MM.1S (cell line): ENCODE measurements around the gene NATD1.

Experiments
- DNase-seq: peaks from one replicate; pipeline ENCODE4 v3.0.0-alpha.2; 2015
- H2AFZ ChIP-seq: fragments of 300-600 bp; sonication (generic); 2 replicates; pipeline ENCODE4 v1.6.0; 2016; ENCODE audit warnings: antibody characterized with exemption, low read length
- H3F3A ChIP-seq: fragments of 300-600 bp; sonication (generic); 2 replicates; pipeline ENCODE4 v1.6.1; 2016; ENCODE audit warnings: mild to moderate bottlenecking, antibody characterized with exemption, low read length, moderate library complexity, mixed read lengths; ENCODE audit not compliant: insufficient read depth
- H3K27ac ChIP-seq: fragments of 300-600 bp; sonication (generic); 2 replicates; pipeline ENCODE4 v1.5.1; 2016; ENCODE audit warnings: mild to moderate bottlenecking, low read length
- H3K27me3 ChIP-seq: fragments of 300-600 bp; sonication (generic); replicated peaks from 2 replicates; pipeline ENCODE4 v1.6.0; 2016; ENCODE audit warnings: low read length; ENCODE audit not compliant: insufficient read depth
- H3K36me3 ChIP-seq: fragments of 300-600 bp; sonication (generic); replicated peaks from 2 replicates; pipeline ENCODE4 v1.6.1; 2016; ENCODE audit warnings: mild to moderate bottlenecking, low read length, mixed read lengths; ENCODE audit not compliant: insufficient read depth
- H3K4me1 ChIP-seq: fragments of 300-600 bp; sonication (generic); 2 replicates; pipeline ENCODE4 v1.6.1; 2016; ENCODE audit warnings: low read length, mixed read lengths
- H3K4me2 ChIP-seq: fragments of 300-600 bp; sonication (generic); 2 replicates; pipeline ENCODE4 v1.6.0; 2016; ENCODE audit warnings: low read depth, low read length
- H3K4me3 ChIP-seq: fragments of 300-600 bp; sonication (generic); 2 replicates; pipeline ENCODE4 v1.5.1; 2016; ENCODE audit warnings: low read length, mixed read lengths
- H3K79me2 ChIP-seq: fragments of 300-600 bp; sonication (generic); 2 replicates; pipeline ENCODE4 v1.6.1; 2016; ENCODE audit warnings: mixed run types, low read length, mixed read lengths
- H3K9ac ChIP-seq: fragments of 300-600 bp; sonication (generic); 2 replicates; pipeline ENCODE4 v1.6.1; 2016; ENCODE audit warnings: low read length, mixed read lengths
- H3K9me2 ChIP-seq: fragments of 300-600 bp; sonication (generic); replicated peaks from 2 replicates; pipeline ENCODE4 v1.6.1; 2016; ENCODE audit warnings: mild to moderate bottlenecking, low read length, mixed read lengths; ENCODE audit not compliant: insufficient read depth
- H3K9me3 ChIP-seq: fragments of 300-600 bp; sonication (generic); replicated peaks from 2 replicates; pipeline ENCODE4 v1.6.1; 2016; ENCODE audit warnings: mild to moderate bottlenecking, low read length, mixed read lengths; ENCODE audit not compliant: insufficient read depth
- H4K20me1 ChIP-seq: fragments of 300-600 bp; sonication (generic); 2 replicates; pipeline ENCODE4 v1.6.1; 2016; ENCODE audit warnings: mild to moderate bottlenecking, low read length, moderate library complexity, mixed read lengths; ENCODE audit not compliant: insufficient read depth
- CTCF ChIP-seq: fragments of 300-600 bp; sonication (generic); IDR thresholded peaks from 2 replicates; pipeline ENCODE4 v1.5.1; 2016; ENCODE audit warnings: antibody characterized with exemption, low read length, mixed read lengths
- EZH2 ChIP-seq: fragments of 300-600 bp; sonication (generic); optimal IDR thresholded peaks from 2 replicates; pipeline ENCODE3; 2017; ENCODE audit warnings: low read depth, mild to moderate bottlenecking, antibody characterized with exemption, low read length, mixed read lengths
- EZH2phosphoT487 ChIP-seq: fragments of 300-600 bp; sonication (generic); IDR thresholded peaks from 2 replicates; pipeline ENCODE4 v1.6.1; 2018; ENCODE audit warnings: antibody characterized with exemption, low read length

NATD1 gene

GRCh38 chr17:21208352-21208751 lies 44.9 kb downstream of the NATD1 start:
- no peak overlapping the region for H3K4me3 ChIP-seq
- no peak overlapping the region for H3K9ac ChIP-seq
- H3K27ac ChIP-seq: no peak overlapping the region
- H3K9me3 ChIP-seq: no peaks in the 10 kb centered on the region
- H3K27me3 ChIP-seq: no peaks in the 10 kb centered on the region
- H3K4me2 ChIP-seq: no peak overlapping the region
- no peak for TF ChIP-seq EZH2phosphoT487
- TF ChIP-seq EZH2: no peak
- TF ChIP-seq CTCF: no peak
- no peaks in the 10 kb centered on the region for H3F3A ChIP-seq
- no peak overlapping the region for H2AFZ ChIP-seq
- H3K36me3 ChIP-seq: 0 out of 2 replicates have a peak, but pooled peaks cover 3% of the 10 kb centered on the region
- H3K79me2 ChIP-seq: peaks cover 100% of the 10 kb centered on the region
- peaks cover 11% of the 10 kb centered on the region for H3K4me1 ChIP-seq
- DNase-seq: no peak
- H3K9me2 ChIP-seq: no peaks in the 10 kb centered on the region
- H4K20me1 ChIP-seq: peaks cover 59% of the 10 kb centered on the region

- Histone ChIP-seq H3K4me2 (no peak overlapping the region), H3K36me3 (peaks cover 7% of the 10 kb centered on the region; the same call in 1 of the 2 replicates), H2AFZ (no peak overlapping the region), H3F3A (no peaks in the 10 kb centered on the region), H3K4me1 (no peaks in the 10 kb centered on the region), H3K9me2 (no peaks in the 10 kb centered on the region), H3K27ac (no peak overlapping the region), H3K9ac (no peak overlapping the region), H4K20me1 (peaks cover 67% of the 10 kb centered on the region), H3K4me3 (no peak overlapping the region), H3K27me3 (no peaks in the 10 kb centered on the region), H3K79me2 (peaks cover 100% of the 10 kb centered on the region), H3K9me3 (no peaks in the 10 kb centered on the region)
- no peak for DNase-seq
- TF ChIP-seq EZH2phosphoT487 (no peak), EZH2 (no peak), CTCF (no peak)
Measured at GRCh38 chr17:21204935-21205334, 48.3 kb downstream of the NATD1 start.

- DNase-seq: no peak
- Histone ChIP-seq H3K27ac (no peak overlapping the region), H3K4me1 (no peaks in the 10 kb centered on the region), H3K36me3 (peaks cover 11% of the 10 kb centered on the region; the same call in 1 of the 2 replicates), H3F3A (no peaks in the 10 kb centered on the region), H2AFZ (no peak overlapping the region), H3K4me2 (no peak overlapping the region), H3K79me2 (peaks cover 98% of the 10 kb centered on the region), H3K9me2 (no peaks in the 10 kb centered on the region), H3K9ac (no peak overlapping the region), H3K27me3 (no peaks in the 10 kb centered on the region), H4K20me1 (peaks cover 70% of the 10 kb centered on the region), H3K9me3 (no peaks in the 10 kb centered on the region), H3K4me3 (no peak overlapping the region)
- TF ChIP-seq CTCF (no peak), EZH2phosphoT487 (no peak), EZH2 (no peak)
Measured at GRCh38 chr17:21202512-21202911, 50.7 kb downstream of the NATD1 start.
